ENCODE measurements around the gene RELB. TPM values are rescaled to one million over a fixed set of nuclear protein-coding genes. Genes with fewer than 3 reads are reported as not detected.

RELB gene
- total RNA-seq, 1 donor from 2014 or later: 17.5 TPM

DNA sequence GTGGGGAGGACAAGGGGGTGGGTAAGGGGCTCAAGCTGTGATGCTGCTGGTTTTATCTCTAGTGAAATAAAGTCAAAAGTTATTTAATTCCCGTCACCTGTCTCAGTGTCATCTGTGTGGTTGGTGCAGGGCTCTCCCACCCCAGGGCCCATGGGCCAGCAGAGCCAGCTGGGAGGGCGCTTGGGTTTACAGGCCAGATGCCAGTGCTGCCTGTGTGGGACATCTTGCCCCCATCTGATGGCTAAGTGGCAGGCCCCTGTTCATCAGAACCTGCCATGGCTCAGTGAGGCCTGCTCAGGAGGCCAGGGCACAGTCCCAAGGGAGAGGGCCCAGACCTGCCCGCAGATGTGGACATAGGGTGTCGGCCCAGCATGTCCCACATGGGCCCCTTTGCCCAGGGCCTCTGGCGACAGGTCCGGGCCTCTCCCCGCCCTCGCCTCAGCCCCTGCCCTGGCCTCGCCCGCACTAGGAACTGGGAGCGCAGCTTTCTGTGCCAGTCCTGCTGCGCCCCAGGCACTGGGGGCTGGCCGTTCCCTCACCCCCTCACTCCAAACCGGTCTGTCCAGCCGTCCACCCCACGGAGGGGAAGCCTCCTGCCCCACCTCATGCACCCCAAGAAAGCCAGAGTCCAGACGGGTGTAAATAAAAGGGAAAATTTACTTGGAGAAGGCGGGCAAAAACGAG, 69.7 kb downstream of the RELB start:
- no peak for ATAC-seq
- Histone ChIP-seq H3K27me3 (no peaks in the 10 kb centered on the region), H3K4me3 (no peak overlapping the region), H3K27ac (no peak overlapping the region), H3K36me3 (peaks cover 60% of the 10 kb centered on the region), H3K4me1 (peaks cover 9% of the 10 kb centered on the region), H3K9me3 (no peaks in the 10 kb centered on the region)
- TF ChIP-seq, protein P1, sequence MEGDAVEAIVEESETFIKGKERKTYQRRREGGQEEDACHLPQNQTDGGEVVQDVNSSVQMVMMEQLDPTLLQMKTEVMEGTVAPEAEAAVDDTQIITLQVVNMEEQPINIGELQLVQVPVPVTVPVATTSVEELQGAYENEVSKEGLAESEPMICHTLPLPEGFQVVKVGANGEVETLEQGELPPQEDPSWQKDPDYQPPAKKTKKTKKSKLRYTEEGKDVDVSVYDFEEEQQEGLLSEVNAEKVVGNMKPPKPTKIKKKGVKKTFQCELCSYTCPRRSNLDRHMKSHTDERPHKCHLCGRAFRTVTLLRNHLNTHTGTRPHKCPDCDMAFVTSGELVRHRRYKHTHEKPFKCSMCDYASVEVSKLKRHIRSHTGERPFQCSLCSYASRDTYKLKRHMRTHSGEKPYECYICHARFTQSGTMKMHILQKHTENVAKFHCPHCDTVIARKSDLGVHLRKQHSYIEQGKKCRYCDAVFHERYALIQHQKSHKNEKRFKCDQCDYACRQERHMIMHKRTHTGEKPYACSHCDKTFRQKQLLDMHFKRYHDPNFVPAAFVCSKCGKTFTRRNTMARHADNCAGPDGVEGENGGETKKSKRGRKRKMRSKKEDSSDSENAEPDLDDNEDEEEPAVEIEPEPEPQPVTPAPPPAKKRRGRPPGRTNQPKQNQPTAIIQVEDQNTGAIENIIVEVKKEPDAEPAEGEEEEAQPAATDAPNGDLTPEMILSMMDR (IDR thresholded peaks at IDR 0.05): no peak
- intact Hi-C loops (cut with DNase I): no loop called here
- DNase-seq: no peak

- intact Hi-C loops (cut with DNase I): no loop called here
- peaks cover 57% of the 10 kb centered on the region for H3K36me3 ChIP-seq
Observed at GRCh38 chr19:45071545-45071938, 70.3 kb downstream of the RELB start.

GRCh38 chr19:45071969-45072790, 70.9 kb downstream of the RELB start:
- H3K27ac ChIP-seq: no peak overlapping the region
- intact Hi-C loops (cut with DNase I): no loop called here
- DNase-seq: no peak
- peaks cover 17% of the 10 kb centered on the region for H3K4me1 ChIP-seq
- TF ChIP-seq, protein P1 (IDR thresholded peaks at IDR 0.05): no peak
- H3K4me3 ChIP-seq: no peak overlapping the region
- H3K36me3 ChIP-seq: peaks cover 51% of the 10 kb centered on the region
- H3K27me3 ChIP-seq: no peaks in the 10 kb centered on the region
- no peaks in the 10 kb centered on the region for H3K9me3 ChIP-seq
- ATAC-seq: no peak

More at GRCh38 chr19:45071545-45071938, 70.3 kb downstream of the RELB start:
- H3K27ac ChIP-seq: no peak overlapping the region
- no peaks in the 10 kb centered on the region for H3K9me3 ChIP-seq
- no peak overlapping the region for H3K4me3 ChIP-seq
- no peaks in the 10 kb centered on the region for H3K27me3 ChIP-seq
- DNase-seq: no peak
- H3K4me1 ChIP-seq: peaks cover 11% of the 10 kb centered on the region
- TF ChIP-seq, protein P1 (IDR thresholded peaks at IDR 0.05): no peak
- ATAC-seq: no peak

DNA sequence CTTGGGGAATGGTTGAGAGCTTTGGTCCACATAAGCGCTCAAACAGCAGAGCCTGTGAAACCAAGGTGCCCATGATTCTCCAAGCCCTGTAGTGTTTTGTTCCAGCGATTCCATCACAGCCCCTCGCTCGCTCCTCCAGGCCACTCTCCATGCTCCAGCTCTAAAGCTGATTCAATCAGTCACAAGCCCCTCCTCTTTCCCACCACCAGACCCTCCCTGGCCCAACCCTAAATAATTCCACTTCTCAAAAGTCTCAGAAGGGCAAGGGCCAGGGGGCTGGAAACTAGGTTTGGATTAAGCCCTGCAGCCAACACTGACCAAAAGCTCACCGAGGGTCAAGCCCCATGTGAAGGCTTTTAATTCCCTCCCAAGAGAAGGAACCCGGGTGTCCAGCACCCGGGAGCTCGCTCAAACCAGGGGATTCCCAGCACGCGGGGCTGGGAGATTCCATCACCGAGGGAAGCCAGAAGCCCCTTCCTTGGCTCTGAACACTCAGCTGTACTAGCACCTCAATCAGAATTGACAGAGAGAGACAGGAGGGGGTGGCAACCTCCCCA, 73.6 kb downstream of the RELB start:
- no peak for ATAC-seq
- no peak for DNase-seq
- intact Hi-C loops (cut with DNase I): no loop called here
- H3K27ac ChIP-seq: peak overlapping the region; percentile 58
- H3K4me3 ChIP-seq: peak overlapping the region; percentile 61
- H3K4me1 ChIP-seq: peaks cover 30% of the 10 kb centered on the region
- H3K9me3 ChIP-seq: no peaks in the 10 kb centered on the region
- peaks cover 24% of the 10 kb centered on the region for H3K36me3 ChIP-seq
- TF ChIP-seq, protein P1 (IDR thresholded peaks at IDR 0.05): no peak
- no peaks in the 10 kb centered on the region for H3K27me3 ChIP-seq

- intact Hi-C loops (cut with DNase I): no loop called here
- Histone ChIP-seq H3K27me3 (no peaks in the 10 kb centered on the region), H3K4me1 (peaks cover 37% of the 10 kb centered on the region)
Observed at GRCh38 chr19:45075301-45076028, 74.2 kb downstream of the RELB start.

More at GRCh38 chr19:45075301-45076028, 74.2 kb downstream of the RELB start:
- Histone ChIP-seq H3K27ac (peak overlapping the region; percentile 78), H3K9me3 (no peaks in the 10 kb centered on the region), H3K36me3 (peaks cover 18% of the 10 kb centered on the region), H3K4me3 (peak overlapping the region; percentile 61)
- TF ChIP-seq, protein P1 (IDR thresholded peaks at IDR 0.05): no peak
- ATAC-seq (peak; percentile 88), DNase-seq (peak; percentile 96)

Data from upper lobe of right lung (tissue), 1 donor.